NCI-H2081 treated with DMSO at 0.1 percent for 48 hours (cell line): Measurements from ENCODE around the gene NFE2L1.

Source experiments
- DNase-seq: peaks from one replicate; lab custom pipeline; 2025; lab: John Stamatoyannopoulos, UW

The NFE2L1 gene

DNA sequence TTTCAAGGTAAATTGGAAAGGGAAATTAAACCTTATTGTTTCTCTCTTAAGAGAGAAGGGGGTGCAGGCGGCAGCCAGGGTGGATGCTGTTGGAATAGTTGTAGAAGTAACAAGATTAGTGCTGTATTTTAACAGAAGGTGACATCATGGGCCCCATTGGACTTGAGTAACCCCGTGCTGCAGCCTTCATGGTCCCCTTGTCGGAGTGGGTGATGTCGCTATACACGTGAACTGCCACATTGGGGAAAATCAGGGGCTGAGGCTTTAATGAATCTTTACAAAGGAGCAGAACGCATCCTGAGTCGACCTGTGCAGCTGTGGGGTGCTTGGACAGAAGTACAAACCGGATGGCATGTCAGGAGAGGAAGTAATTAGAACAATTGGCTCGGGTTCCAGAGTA lies 62.6 kb downstream of the NFE2L1 start:
- DNase-seq = no peak
